ENCODE results near the gene ADAT2. TPM values are rescaled to one million over a fixed set of nuclear protein-coding genes. Genes with fewer than 3 reads are reported as not detected.

ADAT2 gene
- total and polyA plus RNA-seq, 2 donors: 5.1 to 13.2 TPM

DNA sequence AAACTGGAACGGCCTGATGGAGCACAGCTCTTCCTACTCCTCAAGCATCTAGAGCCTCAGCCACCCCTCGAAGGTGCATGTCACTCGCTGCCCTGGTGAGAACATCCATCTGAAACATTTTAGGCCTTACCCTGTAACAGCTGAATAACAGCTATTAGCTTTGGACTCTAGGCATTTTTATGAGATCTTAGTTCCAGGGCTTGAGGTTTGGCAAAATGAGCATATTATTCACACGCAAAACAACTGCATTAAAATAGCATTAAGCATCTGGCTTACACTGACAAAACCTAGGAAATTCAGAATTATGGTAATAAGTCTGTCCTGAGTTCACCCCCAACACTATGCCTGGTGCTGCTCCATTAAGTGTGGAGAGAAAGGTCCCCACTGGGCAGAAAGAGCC is 56.1 kb downstream of the ADAT2 start:
- Histone ChIP-seq H3K9me3 (ENCODE audit: control insufficient read depth in 2 of 2, insufficient read depth in 1 of 2, low read length in 1 of 2) (no peaks in the 10 kb centered on the region), H3K27me3 (ENCODE audit: control insufficient read depth in 2 of 2, insufficient read depth in 1 of 2, low read length in 1 of 2) (no peaks in the 10 kb centered on the region), H3K27ac (ENCODE audit: low read depth in 1 of 2, low read length in 1 of 2) (no peak overlapping the region), H3K4me3 (ENCODE audit: low read length in 2 of 2) (no peak overlapping the region), H3K4me1 (ENCODE audit: control insufficient read depth in 2 of 2, insufficient read depth in 2 of 2, low read length in 2 of 2) (no peaks in the 10 kb centered on the region), H3K36me3 (ENCODE audit: control insufficient read depth in 2 of 2, insufficient read depth in 2 of 2, low read length in 1 of 2) (no peaks in the 10 kb centered on the region)
- 95% methylated on average over 4 of the region's 4 CpGs for WGBS
- no peak for DNase-seq (ENCODE audit: low read depth in 6 of 9, low spot score in 9 of 9)

DNA sequence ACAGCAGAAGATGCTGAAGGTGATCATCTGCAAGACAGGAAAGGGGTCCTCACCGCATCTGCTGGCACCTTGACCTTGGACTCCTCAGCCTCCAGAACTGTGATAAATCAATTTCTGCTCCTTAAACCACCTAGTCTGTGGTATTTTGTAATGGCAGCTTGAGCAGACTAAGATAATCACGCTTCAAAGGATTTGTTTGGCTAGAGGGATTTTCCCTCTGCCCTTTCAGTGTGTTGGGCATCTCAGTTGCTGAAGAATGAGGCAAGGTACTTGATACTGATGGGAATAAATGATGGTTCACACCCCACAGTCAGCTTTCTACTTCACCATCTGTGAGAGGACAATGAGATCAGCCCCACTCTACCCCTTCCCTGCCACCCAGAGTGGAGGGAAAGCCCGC is 60.2 kb downstream of the ADAT2 start:
- Histone ChIP-seq H3K4me3 (ENCODE audit: low read length in 2 of 2) (no peak overlapping the region), H3K4me1 (ENCODE audit: control insufficient read depth in 2 of 2, insufficient read depth in 2 of 2, low read length in 2 of 2) (no peaks in the 10 kb centered on the region), H3K9me3 (ENCODE audit: control insufficient read depth in 2 of 2, insufficient read depth in 1 of 2, low read length in 1 of 2) (no peaks in the 10 kb centered on the region), H3K36me3 (ENCODE audit: control insufficient read depth in 2 of 2, insufficient read depth in 2 of 2, low read length in 1 of 2) (no peaks in the 10 kb centered on the region), H3K27ac (ENCODE audit: low read depth in 1 of 2, low read length in 1 of 2) (no peak overlapping the region), H3K27me3 (ENCODE audit: control insufficient read depth in 2 of 2, insufficient read depth in 1 of 2, low read length in 1 of 2) (no peaks in the 10 kb centered on the region)
- 95% methylated on average over 3 of the region's 3 CpGs for WGBS
- DNase-seq (ENCODE audit: low read depth in 6 of 9, low spot score in 9 of 9): no peak

DNA sequence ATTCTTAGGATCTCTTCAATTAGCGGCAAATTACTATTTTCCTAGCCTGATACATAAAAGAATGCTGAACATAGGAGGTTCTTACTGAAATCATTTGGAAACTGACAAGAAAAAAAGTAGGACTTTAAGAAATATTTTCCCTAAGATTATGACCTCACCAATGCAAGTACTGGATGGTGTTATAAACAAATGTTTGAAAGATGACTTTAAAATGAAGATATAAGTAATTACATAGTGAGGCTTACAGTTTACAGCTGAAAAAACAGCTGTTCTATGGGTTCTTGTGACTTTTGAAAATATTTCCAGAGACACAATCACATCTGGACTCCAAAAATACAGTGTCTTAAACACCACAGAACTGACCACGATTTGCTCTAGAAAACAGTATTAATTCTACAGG is 64.9 kb downstream of the ADAT2 start:
- DNase-seq (ENCODE audit: low read depth in 6 of 9, low spot score in 9 of 9): no peak
- no peak overlapping the region for H3K4me3 ChIP-seq (ENCODE audit: low read length in 2 of 2)

DNA sequence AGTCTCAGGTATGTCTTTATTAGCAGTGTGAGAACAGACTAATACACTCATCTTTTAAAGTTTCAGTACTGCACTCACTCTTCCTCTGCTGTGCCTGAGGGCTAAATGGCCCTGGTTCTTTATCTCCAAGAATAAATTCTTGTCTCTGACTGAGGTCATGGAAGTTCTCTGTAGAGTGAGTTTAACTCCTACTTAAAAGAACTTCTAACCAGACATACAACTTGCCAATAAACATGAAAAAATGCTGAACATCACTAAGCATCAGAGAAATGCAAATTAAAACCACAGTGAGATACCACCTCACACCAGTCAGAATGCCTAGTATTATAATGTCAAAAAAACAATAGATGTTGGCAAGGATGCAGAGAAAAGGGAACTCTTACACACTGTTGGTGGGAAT is 73.6 kb downstream of the ADAT2 start:
- H3K4me1 ChIP-seq (ENCODE audit: control insufficient read depth in 2 of 2, insufficient read depth in 2 of 2, low read length in 2 of 2): no peaks in the 10 kb centered on the region
- H3K9me3 ChIP-seq (ENCODE audit: control insufficient read depth in 2 of 2, insufficient read depth in 1 of 2, low read length in 1 of 2): no peaks in the 10 kb centered on the region
- no peak overlapping the region for H3K27ac ChIP-seq (ENCODE audit: low read depth in 1 of 2, low read length in 1 of 2)
- H3K4me3 ChIP-seq (ENCODE audit: low read length in 2 of 2): no peak overlapping the region
- H3K27me3 ChIP-seq (ENCODE audit: control insufficient read depth in 2 of 2, insufficient read depth in 1 of 2, low read length in 1 of 2): no peaks in the 10 kb centered on the region
- no peaks in the 10 kb centered on the region for H3K36me3 ChIP-seq (ENCODE audit: control insufficient read depth in 2 of 2, insufficient read depth in 2 of 2, low read length in 1 of 2)
- DNase-seq (ENCODE audit: low read depth in 6 of 9, low spot score in 9 of 9): no peak

More for the DNA sequence above, 64.9 kb downstream of the ADAT2 start:
- no peaks in the 10 kb centered on the region for H3K9me3 ChIP-seq (ENCODE audit: control insufficient read depth in 2 of 2, insufficient read depth in 1 of 2, low read length in 1 of 2)
- H3K27ac ChIP-seq (ENCODE audit: low read depth in 1 of 2, low read length in 1 of 2): no peak overlapping the region
- H3K4me1 ChIP-seq (ENCODE audit: control insufficient read depth in 2 of 2, insufficient read depth in 2 of 2, low read length in 2 of 2): no peaks in the 10 kb centered on the region
- H3K27me3 ChIP-seq (ENCODE audit: control insufficient read depth in 2 of 2, insufficient read depth in 1 of 2, low read length in 1 of 2): no peaks in the 10 kb centered on the region
- no peaks in the 10 kb centered on the region for H3K36me3 ChIP-seq (ENCODE audit: control insufficient read depth in 2 of 2, insufficient read depth in 2 of 2, low read length in 1 of 2)
- WGBS: 95% methylated on average over 2 of the region's 2 CpGs

DNA sequence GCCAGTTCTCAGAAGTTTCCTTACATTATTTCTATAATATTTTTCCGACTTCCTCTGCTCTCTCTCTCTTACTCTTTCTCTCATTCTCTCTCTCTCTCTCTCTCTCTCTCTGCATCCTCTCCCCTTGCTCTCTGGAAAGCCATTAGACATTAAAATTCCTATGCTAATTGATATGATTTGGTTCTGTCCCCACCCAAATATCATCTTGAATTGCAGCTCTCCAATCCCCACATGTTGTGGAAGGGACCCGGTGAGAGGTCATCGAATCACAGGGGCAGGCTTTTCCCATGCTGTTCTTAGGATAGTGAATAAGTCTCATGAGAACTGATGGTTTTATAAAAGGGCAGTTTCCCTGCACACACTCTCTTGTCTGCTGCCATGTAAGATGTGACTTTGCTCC is 74.1 kb downstream of the ADAT2 start:
- Histone ChIP-seq H3K36me3 (ENCODE audit: control insufficient read depth in 2 of 2, insufficient read depth in 2 of 2, low read length in 1 of 2) (no peaks in the 10 kb centered on the region), H3K9me3 (ENCODE audit: control insufficient read depth in 2 of 2, insufficient read depth in 1 of 2, low read length in 1 of 2) (no peaks in the 10 kb centered on the region), H3K4me3 (ENCODE audit: low read length in 2 of 2) (no peak overlapping the region), H3K4me1 (ENCODE audit: control insufficient read depth in 2 of 2, insufficient read depth in 2 of 2, low read length in 2 of 2) (no peaks in the 10 kb centered on the region), H3K27ac (ENCODE audit: low read depth in 1 of 2, low read length in 1 of 2) (no peak overlapping the region), H3K27me3 (ENCODE audit: control insufficient read depth in 2 of 2, insufficient read depth in 1 of 2, low read length in 1 of 2) (no peaks in the 10 kb centered on the region)
- no peak for DNase-seq (ENCODE audit: low read depth in 6 of 9, low spot score in 9 of 9)
- WGBS: 98% methylated on average over 3 of the region's 3 CpGs

DNA sequence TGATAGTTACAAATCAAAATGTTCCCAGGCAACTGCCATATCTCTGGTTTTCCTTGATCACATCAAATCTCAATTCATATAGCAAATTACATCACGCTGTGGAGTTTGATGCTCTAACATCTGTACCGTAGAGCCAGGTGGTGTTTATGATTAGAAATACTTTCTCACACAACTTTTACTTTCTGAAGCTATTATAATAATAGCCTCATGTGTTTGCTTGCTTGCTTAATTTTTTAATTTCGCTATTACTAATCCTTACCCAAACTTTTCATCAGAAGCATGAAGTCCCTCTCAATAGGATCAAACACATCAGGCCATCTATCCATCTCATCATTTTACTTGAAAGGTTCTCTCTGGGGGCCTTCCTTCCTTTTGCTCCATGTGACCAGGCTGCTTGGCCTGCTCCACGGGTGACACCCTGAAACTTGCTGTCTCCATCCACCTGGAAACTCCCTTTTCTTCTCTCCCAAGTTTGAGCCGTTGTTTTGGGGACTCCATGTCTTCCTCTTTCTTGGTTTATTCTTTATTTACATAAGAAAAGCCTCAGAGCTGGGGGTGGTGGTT is 75.4 kb downstream of the ADAT2 start:
- Histone ChIP-seq H3K36me3 (ENCODE audit: control insufficient read depth in 2 of 2, insufficient read depth in 2 of 2, low read length in 1 of 2) (no peaks in the 10 kb centered on the region), H3K4me1 (ENCODE audit: control insufficient read depth in 2 of 2, insufficient read depth in 2 of 2, low read length in 2 of 2) (no peaks in the 10 kb centered on the region), H3K27me3 (ENCODE audit: control insufficient read depth in 2 of 2, insufficient read depth in 1 of 2, low read length in 1 of 2) (no peaks in the 10 kb centered on the region), H3K9me3 (ENCODE audit: control insufficient read depth in 2 of 2, insufficient read depth in 1 of 2, low read length in 1 of 2) (no peaks in the 10 kb centered on the region), H3K27ac (ENCODE audit: low read depth in 1 of 2, low read length in 1 of 2) (no peak overlapping the region), H3K4me3 (ENCODE audit: low read length in 2 of 2) (no peak overlapping the region)
- DNase-seq (ENCODE audit: low read depth in 6 of 9, low spot score in 9 of 9): no peak
- 93% methylated on average over 5 of the region's 5 CpGs for WGBS

DNA sequence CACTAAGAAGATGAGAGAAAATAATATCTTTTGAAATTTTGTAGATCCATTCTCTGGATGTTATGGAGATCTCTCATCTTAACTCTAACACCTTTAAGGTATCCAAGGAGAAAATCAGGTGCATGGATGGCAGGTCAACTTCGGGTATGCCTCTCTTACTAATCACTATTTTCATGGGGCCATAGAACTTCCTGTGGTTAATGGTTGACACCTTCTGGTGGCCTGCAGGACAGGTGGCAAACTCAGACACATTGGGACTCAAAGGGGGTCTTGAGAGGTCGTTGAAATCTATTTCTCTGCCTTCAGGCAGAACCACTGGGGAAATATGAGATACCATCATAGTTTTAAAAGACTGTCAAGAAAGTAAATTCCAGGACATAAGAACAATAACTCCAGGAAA is 76.5 kb downstream of the ADAT2 start:
- no peak for DNase-seq (ENCODE audit: low read depth in 6 of 9, low spot score in 9 of 9)
- Histone ChIP-seq H3K9me3 (ENCODE audit: control insufficient read depth in 2 of 2, insufficient read depth in 1 of 2, low read length in 1 of 2) (no peaks in the 10 kb centered on the region), H3K36me3 (ENCODE audit: control insufficient read depth in 2 of 2, insufficient read depth in 2 of 2, low read length in 1 of 2) (no peaks in the 10 kb centered on the region), H3K4me1 (ENCODE audit: control insufficient read depth in 2 of 2, insufficient read depth in 2 of 2, low read length in 2 of 2) (no peaks in the 10 kb centered on the region), H3K4me3 (ENCODE audit: low read length in 2 of 2) (no peak overlapping the region), H3K27me3 (ENCODE audit: control insufficient read depth in 2 of 2, insufficient read depth in 1 of 2, low read length in 1 of 2) (no peaks in the 10 kb centered on the region), H3K27ac (ENCODE audit: low read depth in 1 of 2, low read length in 1 of 2) (no peak overlapping the region)
- WGBS: 34% methylated on average over 2 of the region's 2 CpGs

Other genes starting within 250 kb of the ADAT2 start
- 21.5 TPM for gene PEX3, start 110 bp upstream of the ADAT2 start, total RNA-seq
- gene PEX3, start 110 bp upstream of the ADAT2 start, polyA plus RNA-seq: 19.4 TPM
- gene FUCA2, start 61.0 kb upstream of the ADAT2 start, total RNA-seq: 6.3 TPM
- gene FUCA2, start 61.0 kb upstream of the ADAT2 start, polyA plus RNA-seq: 11.8 TPM
- gene PHACTR2, start 227.3 kb upstream of the ADAT2 start, total RNA-seq: 9.8 TPM
- 5.5 TPM for gene PHACTR2, start 227.3 kb upstream of the ADAT2 start, polyA plus RNA-seq